GM23338 (cell line): ENCODE results near the gene ISX. TPM values are rescaled to one million over a fixed set of nuclear protein-coding genes. Genes with fewer than 3 reads are reported as not detected.

Experiments used
- ATAC-seq: fragments of 200-7000 bp; cut with Tn5 transposase; 3 replicates; pipeline ENCODE4 v1.9.1; 2020
- DNase-seq: peaks from one replicate; pipeline ENCODE4 v3.0.0-alpha.2; 2015; ENCODE audit warnings: low spot score
- H2AFZ ChIP-seq: fragments of 200-600 bp; sonication (generic); 2 replicates; pipeline ENCODE4 v1.8.0; 2016; ENCODE audit warnings: antibody characterized with exemption, mild to moderate bottlenecking, moderate library complexity
- H3F3A ChIP-seq: fragments of 200-600 bp; sonication (generic); replicated peaks from 2 replicates; pipeline ENCODE4 v1.8.0; 2017; ENCODE audit warnings: antibody characterized with exemption, mixed run types, low read depth
- H3K27ac ChIP-seq: fragments of 200-600 bp; sonication (generic); 2 replicates; pipeline ENCODE4 v1.6.1; 2016; ENCODE audit warnings: low read depth
- H3K27me3 ChIP-seq: fragments of 200-600 bp; sonication (generic); 2 replicates; pipeline ENCODE4 v1.8.0; 2016; ENCODE audit warnings: mild to moderate bottlenecking, mixed run types, moderate library complexity; ENCODE audit not compliant: insufficient read depth
- H3K36me3 ChIP-seq: fragments of 200-600 bp; sonication (generic); 2 replicates; pipeline ENCODE4 v1.8.0; 2016; ENCODE audit warnings: mild to moderate bottlenecking; ENCODE audit not compliant: insufficient read depth
- H3K4me1 ChIP-seq: fragments of 200-600 bp; sonication (generic); 2 replicates; pipeline ENCODE4 v1.8.0; 2016; ENCODE audit warnings: mild to moderate bottlenecking, moderate library complexity; ENCODE audit not compliant: insufficient read depth
- H3K4me2 ChIP-seq: fragments of 200-600 bp; sonication (generic); 2 replicates; pipeline ENCODE4 v1.7.1; 2017; ENCODE audit warnings: mixed run types
- H3K4me3 ChIP-seq: fragments of 200-600 bp; sonication (generic); 2 replicates; pipeline ENCODE4 v1.6.1; 2016; ENCODE audit warnings: mixed run types
- H3K79me2 ChIP-seq: fragments of 200-600 bp; sonication (generic); replicated peaks from 2 replicates; pipeline ENCODE4 v1.8.0; 2017; ENCODE audit warnings: mild to moderate bottlenecking; ENCODE audit not compliant: insufficient read depth
- H3K9me2 ChIP-seq: fragments of 200-600 bp; sonication (generic); 2 replicates; pipeline ENCODE4 v1.8.0; 2017; ENCODE audit not compliant: insufficient read depth
- H4K20me1 ChIP-seq: fragments of 200-600 bp; sonication (generic); replicated peaks from 2 replicates; pipeline ENCODE4 v1.8.0; 2017; ENCODE audit warnings: mild to moderate bottlenecking; ENCODE audit not compliant: insufficient read depth
- H3K27ac Mint-ChIP-seq: 2 replicates; pipeline ENCODE4 v1.8.0; 2020; ENCODE audit warnings: inconsistent platforms, mild to moderate bottlenecking, moderate library complexity, mixed read lengths
- H3K27me3 Mint-ChIP-seq: 3 replicates; pipeline ENCODE4 v1.8.0; 2022; ENCODE audit warnings: low read depth, mild to moderate bottlenecking, moderate library complexity, mixed read lengths, inconsistent platforms; ENCODE audit not compliant: insufficient read depth, poor library complexity
- H3K36me3 Mint-ChIP-seq: 3 replicates; pipeline ENCODE4 v1.8.0; 2021; ENCODE audit warnings: low read depth, mild to moderate bottlenecking, inconsistent platforms, moderate library complexity, mixed read lengths
- H3K4me1 Mint-ChIP-seq: 3 replicates; pipeline ENCODE4 v1.8.0; 2020; ENCODE audit warnings: mild to moderate bottlenecking, inconsistent platforms, mixed read lengths
- H3K4me3 Mint-ChIP-seq: 3 replicates; pipeline ENCODE4 v1.8.0; 2021; ENCODE audit warnings: moderate library complexity, mild to moderate bottlenecking, inconsistent platforms, mixed read lengths
- H3K9me3 Mint-ChIP-seq: 3 replicates; pipeline ENCODE4 v1.8.0; 2020; ENCODE audit warnings: moderate library complexity, mild to moderate bottlenecking, inconsistent platforms, mixed read lengths
- JUNB ChIP-seq: IDR thresholded peaks from one replicate; pipeline ENCODE4 v1.6.1; 2016; ENCODE audit warnings: antibody characterized with exemption; ENCODE audit not compliant: unreplicated experiment
- STAT1 ChIP-seq: IDR thresholded peaks from one replicate; pipeline ENCODE4 v1.6.1; 2016; ENCODE audit warnings: antibody characterized with exemption; ENCODE audit not compliant: unreplicated experiment
- ZNF114 ChIP-seq: fragments of 250-450 bp; sonication (Bioruptor Pico); IDR thresholded peaks from 2 replicates; pipeline ENCODE4 v1.5.0; 2020; ENCODE audit warnings: mild to moderate bottlenecking, moderate library complexity
- polyA plus RNA-seq: library from polyadenylated mRNA; unstranded; fragments of >200 nt; fragmentation: Nextera tagmentation; extraction: Ambion mirVana; gene quantifications from 2 replicates; pipeline ENCODE4 v1.2.1, GENCODE V29; 2016
- total RNA-seq: library from RNA; depleted of rRNA; stranded (reverse); fragments of >200 nt; shearing (Covaris generic); gene quantifications from 2 replicates; pipeline ENCODE4 v1.2.3, GENCODE V29; 2014
- TF ChIP-seq, protein P1 (sequence below): IDR thresholded peaks from 2 replicates; pipeline ENCODE4 v1.6.1; 2016; ENCODE audit warnings: antibody characterized with exemption
- TF ChIP-seq, protein P2 (sequence below), 2 experiments: fragments of 200-600 bp in 1 of 2; sonication (generic) in 1 of 2; conservative IDR thresholded peaks; 2 replicates each; pipeline versions ENCODE4 v1.5.1 to v1.6.1; 2016 to 2017; ENCODE audit warnings: antibody characterized with exemption in 2 of 2, low read depth in 2 of 2, mild to moderate bottlenecking in 2 of 2, moderate library complexity in 1 of 2
- TF ChIP-seq, protein P3 (sequence below): IDR thresholded peaks from one replicate; pipeline ENCODE4 v1.6.1; 2018; ENCODE audit warnings: antibody characterized with exemption; ENCODE audit not compliant: unreplicated experiment

ISX gene
- total and polyA plus RNA-seq, 2 experiments from 2014 or later, result not detected

DNA sequence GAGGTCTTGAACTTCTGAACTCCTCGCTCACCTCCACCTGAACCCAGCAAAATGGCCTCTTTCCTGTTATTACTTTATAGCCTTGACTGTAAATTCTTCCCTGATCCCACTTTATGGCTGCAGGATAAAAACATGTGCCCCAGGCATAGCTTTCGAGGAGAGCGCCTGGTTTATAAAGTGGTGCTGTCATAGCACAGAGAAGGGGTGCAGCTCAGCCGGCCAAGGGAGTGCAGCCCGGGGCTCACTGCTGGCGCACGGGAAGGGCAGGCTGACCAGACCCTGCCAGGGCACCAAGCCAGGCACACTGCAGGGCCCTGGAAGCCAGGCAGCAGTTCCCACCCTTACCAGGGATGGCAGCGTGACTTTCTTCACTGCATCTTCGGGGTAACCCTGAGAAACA, 50.9 kb downstream of the ISX start:
- Histone ChIP-seq H3K79me2 (no peaks in the 10 kb centered on the region), H3K4me1 (no peaks in the 10 kb centered on the region), H3K27ac (no peak overlapping the region), H3K4me3 (no peak overlapping the region), H3K27me3 (no peaks in the 10 kb centered on the region), H3F3A (no peaks in the 10 kb centered on the region), H2AFZ (no peak overlapping the region), H3K9me2 (peaks cover 4% of the 10 kb centered on the region; the same call in 1 of the 2 replicates), H3K4me2 (no peak overlapping the region), H4K20me1 (no peaks in the 10 kb centered on the region), H3K36me3 (no peaks in the 10 kb centered on the region)
- Mint-ChIP-seq H3K36me3 (no peaks in the 10 kb centered on the region), H3K4me3 (no peak overlapping the region), H3K4me1 (no peaks in the 10 kb centered on the region), H3K27ac (no peak overlapping the region), H3K27me3 (peaks cover 2% of the 10 kb centered on the region), H3K9me3 (peaks cover 33% of the 10 kb centered on the region)
- DNase-seq, result no peak
- TF ChIP-seq JUNB (no peak), STAT1 (no peak)
- TF ChIP-seq, protein P1, sequence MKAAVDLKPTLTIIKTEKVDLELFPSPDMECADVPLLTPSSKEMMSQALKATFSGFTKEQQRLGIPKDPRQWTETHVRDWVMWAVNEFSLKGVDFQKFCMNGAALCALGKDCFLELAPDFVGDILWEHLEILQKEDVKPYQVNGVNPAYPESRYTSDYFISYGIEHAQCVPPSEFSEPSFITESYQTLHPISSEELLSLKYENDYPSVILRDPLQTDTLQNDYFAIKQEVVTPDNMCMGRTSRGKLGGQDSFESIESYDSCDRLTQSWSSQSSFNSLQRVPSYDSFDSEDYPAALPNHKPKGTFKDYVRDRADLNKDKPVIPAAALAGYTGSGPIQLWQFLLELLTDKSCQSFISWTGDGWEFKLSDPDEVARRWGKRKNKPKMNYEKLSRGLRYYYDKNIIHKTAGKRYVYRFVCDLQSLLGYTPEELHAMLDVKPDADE, result no peak
- TF ChIP-seq, protein P2, sequence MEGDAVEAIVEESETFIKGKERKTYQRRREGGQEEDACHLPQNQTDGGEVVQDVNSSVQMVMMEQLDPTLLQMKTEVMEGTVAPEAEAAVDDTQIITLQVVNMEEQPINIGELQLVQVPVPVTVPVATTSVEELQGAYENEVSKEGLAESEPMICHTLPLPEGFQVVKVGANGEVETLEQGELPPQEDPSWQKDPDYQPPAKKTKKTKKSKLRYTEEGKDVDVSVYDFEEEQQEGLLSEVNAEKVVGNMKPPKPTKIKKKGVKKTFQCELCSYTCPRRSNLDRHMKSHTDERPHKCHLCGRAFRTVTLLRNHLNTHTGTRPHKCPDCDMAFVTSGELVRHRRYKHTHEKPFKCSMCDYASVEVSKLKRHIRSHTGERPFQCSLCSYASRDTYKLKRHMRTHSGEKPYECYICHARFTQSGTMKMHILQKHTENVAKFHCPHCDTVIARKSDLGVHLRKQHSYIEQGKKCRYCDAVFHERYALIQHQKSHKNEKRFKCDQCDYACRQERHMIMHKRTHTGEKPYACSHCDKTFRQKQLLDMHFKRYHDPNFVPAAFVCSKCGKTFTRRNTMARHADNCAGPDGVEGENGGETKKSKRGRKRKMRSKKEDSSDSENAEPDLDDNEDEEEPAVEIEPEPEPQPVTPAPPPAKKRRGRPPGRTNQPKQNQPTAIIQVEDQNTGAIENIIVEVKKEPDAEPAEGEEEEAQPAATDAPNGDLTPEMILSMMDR (conservative IDR thresholded peaks at IDR 0.05; ENCODE audit: low read depth in 2 of 2), result peak; percentile 20 to 46; a peak in 2 of 4 replicates
- ATAC-seq, result peak; percentile 35; the same call in 1 of the 3 replicates

DNA sequence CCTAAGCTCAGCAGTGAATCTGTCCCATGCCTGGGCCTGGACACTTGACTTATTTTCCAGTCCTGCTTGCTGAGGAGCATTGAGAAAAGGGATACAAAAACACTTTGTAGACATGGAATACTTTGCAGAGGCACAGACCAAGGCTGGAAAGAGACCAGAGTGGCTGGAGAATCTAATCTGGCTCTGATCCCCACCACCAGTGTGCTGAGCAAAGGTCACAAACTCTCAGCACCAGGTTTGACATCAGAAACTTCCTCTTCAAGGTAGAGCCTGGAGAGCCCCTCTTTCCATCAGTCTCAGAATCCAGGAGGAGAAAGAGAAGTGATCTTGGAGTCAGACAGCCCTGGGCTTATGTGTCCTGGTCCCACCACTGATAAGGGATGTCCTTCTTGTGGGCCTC, 53.5 kb downstream of the ISX start:
- H3K27me3 Mint-ChIP-seq, result peaks cover 2% of the 10 kb centered on the region
- no peaks in the 10 kb centered on the region for H3K4me1 Mint-ChIP-seq
- no peaks in the 10 kb centered on the region for H3K27me3 ChIP-seq
- H3K27ac Mint-ChIP-seq, result no peak overlapping the region
- no peaks in the 10 kb centered on the region for H3K79me2 ChIP-seq
- no peak overlapping the region for H3K27ac ChIP-seq
- no peak for DNase-seq
- H3K4me3 Mint-ChIP-seq, result no peak overlapping the region
- no peaks in the 10 kb centered on the region for H3K36me3 Mint-ChIP-seq
- no peaks in the 10 kb centered on the region for H3F3A ChIP-seq
- no peak overlapping the region for H2AFZ ChIP-seq
- no peaks in the 10 kb centered on the region for H3K9me2 ChIP-seq
- H3K4me2 ChIP-seq, result no peak overlapping the region
- H3K4me1 ChIP-seq, result no peaks in the 10 kb centered on the region
- H3K36me3 ChIP-seq, result no peaks in the 10 kb centered on the region
- ATAC-seq, result no peak
- no peak for TF ChIP-seq ZNF114
- TF ChIP-seq, protein P2 (conservative IDR thresholded peaks at IDR 0.05; ENCODE audit: low read depth in 2 of 2), result no peak
- TF ChIP-seq, protein P3, sequence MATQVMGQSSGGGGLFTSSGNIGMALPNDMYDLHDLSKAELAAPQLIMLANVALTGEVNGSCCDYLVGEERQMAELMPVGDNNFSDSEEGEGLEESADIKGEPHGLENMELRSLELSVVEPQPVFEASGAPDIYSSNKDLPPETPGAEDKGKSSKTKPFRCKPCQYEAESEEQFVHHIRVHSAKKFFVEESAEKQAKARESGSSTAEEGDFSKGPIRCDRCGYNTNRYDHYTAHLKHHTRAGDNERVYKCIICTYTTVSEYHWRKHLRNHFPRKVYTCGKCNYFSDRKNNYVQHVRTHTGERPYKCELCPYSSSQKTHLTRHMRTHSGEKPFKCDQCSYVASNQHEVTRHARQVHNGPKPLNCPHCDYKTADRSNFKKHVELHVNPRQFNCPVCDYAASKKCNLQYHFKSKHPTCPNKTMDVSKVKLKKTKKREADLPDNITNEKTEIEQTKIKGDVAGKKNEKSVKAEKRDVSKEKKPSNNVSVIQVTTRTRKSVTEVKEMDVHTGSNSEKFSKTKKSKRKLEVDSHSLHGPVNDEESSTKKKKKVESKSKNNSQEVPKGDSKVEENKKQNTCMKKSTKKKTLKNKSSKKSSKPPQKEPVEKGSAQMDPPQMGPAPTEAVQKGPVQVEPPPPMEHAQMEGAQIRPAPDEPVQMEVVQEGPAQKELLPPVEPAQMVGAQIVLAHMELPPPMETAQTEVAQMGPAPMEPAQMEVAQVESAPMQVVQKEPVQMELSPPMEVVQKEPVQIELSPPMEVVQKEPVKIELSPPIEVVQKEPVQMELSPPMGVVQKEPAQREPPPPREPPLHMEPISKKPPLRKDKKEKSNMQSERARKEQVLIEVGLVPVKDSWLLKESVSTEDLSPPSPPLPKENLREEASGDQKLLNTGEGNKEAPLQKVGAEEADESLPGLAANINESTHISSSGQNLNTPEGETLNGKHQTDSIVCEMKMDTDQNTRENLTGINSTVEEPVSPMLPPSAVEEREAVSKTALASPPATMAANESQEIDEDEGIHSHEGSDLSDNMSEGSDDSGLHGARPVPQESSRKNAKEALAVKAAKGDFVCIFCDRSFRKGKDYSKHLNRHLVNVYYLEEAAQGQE, result no peak
- H4K20me1 ChIP-seq, result no peaks in the 10 kb centered on the region
- no peak overlapping the region for H3K4me3 ChIP-seq
- peaks cover 24% of the 10 kb centered on the region for H3K9me3 Mint-ChIP-seq
